Measurements from ENCODE around the gene PRKAR1B. TPM values are rescaled to one million over a fixed set of nuclear protein-coding genes. Genes with fewer than 3 reads are reported as not detected.

Gene PRKAR1B
- total and polyA plus RNA-seq, 8 donors = 16.3 to 43.5 (median 37.6) TPM

GRCh38 chr7:503575-504111, 223.4 kb downstream of the PRKAR1B start:
- TF ChIP-seq CTCF (IDR thresholded peaks at IDR 0.05) = no peak
- intact Hi-C loops (cut with DNase I) = no loop called here
- H3K27ac ChIP-seq = peak overlapping the region; percentile 55 to 78
- DNase-seq (peak in 3 of 4 donors; percentile 85 to 90 (median 88)), ATAC-seq (peak; percentile 90)
- H3K4me3 ChIP-seq = no peak overlapping the region
- no peaks in the 10 kb centered on the region for H3K9me3 ChIP-seq
- peaks cover 0 to 35% of the 10 kb centered on the region in 2 donors for H3K36me3 ChIP-seq
- peaks cover 5 to 18% of the 10 kb centered on the region in 2 donors for H3K4me1 ChIP-seq
- no peaks in the 10 kb centered on the region for H3K27me3 ChIP-seq

GRCh38 chr7:502296-502695, 224.8 kb downstream of the PRKAR1B start:
- Histone ChIP-seq H3K4me3 (no peak overlapping the region), H3K36me3 (peaks cover 0 to 47% of the 10 kb centered on the region in 2 donors), H3K27ac (no peak overlapping the region), H3K4me1 (peaks cover 5 to 18% of the 10 kb centered on the region in 2 donors), H3K27me3 (no peaks in the 10 kb centered on the region), H3K9me3 (no peaks in the 10 kb centered on the region)
- intact Hi-C loops (cut with DNase I) = no loop called here
- TF ChIP-seq CTCF (IDR thresholded peaks at IDR 0.05) = no peak
- ATAC-seq = no peak
- peak in 1 of 4 donors; percentile 39 for DNase-seq

GRCh38 chr7:501526-501925, 225.6 kb downstream of the PRKAR1B start:
- DNase-seq (peak in 1 of 4 donors; percentile 52), ATAC-seq (no peak)
- Histone ChIP-seq H3K9me3 (no peaks in the 10 kb centered on the region), H3K36me3 (peaks cover 0 to 52% of the 10 kb centered on the region in 2 donors), H3K27ac (no peak overlapping the region), H3K4me3 (no peak overlapping the region), H3K4me1 (peaks cover 5 to 18% of the 10 kb centered on the region in 2 donors), H3K27me3 (no peaks in the 10 kb centered on the region)
- intact Hi-C loops (cut with DNase I) = no loop called here
- TF ChIP-seq CTCF (IDR thresholded peaks at IDR 0.05) = no peak

GRCh38 chr7:500521-501420, 226.3 kb downstream of the PRKAR1B start:
- TF ChIP-seq CTCF (IDR thresholded peaks at IDR 0.05) = no peak
- peak in 1 of 4 donors; percentile 69 for DNase-seq
- intact Hi-C loops (cut with DNase I) = no loop called here

GRCh38 chr7:499853-500485, 227.1 kb downstream of the PRKAR1B start:
- intact Hi-C loops (cut with DNase I) = no loop called here
- no peak for TF ChIP-seq CTCF (IDR thresholded peaks at IDR 0.05)
- Histone ChIP-seq H3K27ac (no peak overlapping the region), H3K27me3 (no peaks in the 10 kb centered on the region), H3K4me1 (peaks cover 5 to 17% of the 10 kb centered on the region in 2 donors), H3K36me3 (peaks cover 0 to 51% of the 10 kb centered on the region in 2 donors), H3K9me3 (no peaks in the 10 kb centered on the region), H3K4me3 (no peak overlapping the region)
- no peak for ATAC-seq
- peak in 1 of 4 donors; percentile 75 for DNase-seq

More at GRCh38 chr7:500521-501420, 226.3 kb downstream of the PRKAR1B start:
- peaks cover 5 to 18% of the 10 kb centered on the region in 2 donors for H3K4me1 ChIP-seq
- no peaks in the 10 kb centered on the region for H3K9me3 ChIP-seq
- no peaks in the 10 kb centered on the region for H3K27me3 ChIP-seq
- no peak for ATAC-seq
- H3K4me3 ChIP-seq = no peak overlapping the region
- no peak overlapping the region for H3K27ac ChIP-seq
- H3K36me3 ChIP-seq = peaks cover 0 to 51% of the 10 kb centered on the region in 2 donors
